HG03060 (cell line): ENCODE results near the gene BCL2L1.

ENCODE experiments used
- ATAC-seq: cut with Tn5 transposase; IDR thresholded peaks from one replicate; pipeline ENCODE4 v1.9.1; 2021; ENCODE audit warnings: low read depth, moderate number of reproducible peaks; ENCODE audit not compliant: unreplicated experiment

The BCL2L1 gene

GRCh38 chr20:31695849-31696804, 26.5 kb downstream of the BCL2L1 start:
- ATAC-seq: no peak

- no peak for ATAC-seq
These were observed 27.6 kb downstream of the BCL2L1 start for GRCh38 chr20:31694842-31695593.

- no peak for ATAC-seq
These were observed 28.5 kb downstream of the BCL2L1 start for GRCh38 chr20:31693987-31694661.

- ATAC-seq: no peak
These were observed 29.3 kb downstream of the BCL2L1 start for GRCh38 chr20:31693402-31693801.

- no peak for ATAC-seq
These were observed 30.9 kb downstream of the BCL2L1 start for GRCh38 chr20:31691646-31692275.

- no peak for ATAC-seq
These were observed 32.5 kb downstream of the BCL2L1 start for GRCh38 chr20:31690124-31690666.

GRCh38 chr20:31689141-31689540, 33.5 kb downstream of the BCL2L1 start:
- ATAC-seq: no peak

- ATAC-seq: no peak
These were observed 34.9 kb downstream of the BCL2L1 start for GRCh38 chr20:31687777-31688176.

- ATAC-seq: no peak
These were observed 36.6 kb downstream of the BCL2L1 start for GRCh38 chr20:31685853-31686643.

- no peak for ATAC-seq
These were observed 38.3 kb downstream of the BCL2L1 start for GRCh38 chr20:31684153-31685015.

GRCh38 chr20:31682927-31683326, 39.7 kb downstream of the BCL2L1 start:
- no peak for ATAC-seq

- no peak for ATAC-seq
These were observed 40.3 kb downstream of the BCL2L1 start for GRCh38 chr20:31682352-31682751.

- no peak for ATAC-seq
These were observed 40.9 kb downstream of the BCL2L1 start for GRCh38 chr20:31681769-31682168.

GRCh38 chr20:31681128-31681727, 41.4 kb downstream of the BCL2L1 start:
- ATAC-seq: no peak

- ATAC-seq: no peak
These were observed 42.2 kb downstream of the BCL2L1 start for GRCh38 chr20:31680286-31681127.

GRCh38 chr20:31679357-31680285, 43.0 kb downstream of the BCL2L1 start:
- no peak for ATAC-seq
